DOHH2 (cell line): ENCODE results near the gene AATF.

ENCODE experiments used
- EZH2phosphoT487 ChIP-seq: fragments of 200-600 bp; sonication (generic); IDR thresholded peaks from 2 replicates; pipeline ENCODE4 v1.6.1; 2017; ENCODE audit warnings: borderline replicate concordance, mild to moderate bottlenecking, antibody characterized with exemption, low read length, moderate library complexity, mixed read lengths
- TF ChIP-seq, protein P1 (sequence below): fragments of 200-600 bp; sonication (generic); IDR thresholded peaks from one replicate; pipeline ENCODE4 v1.5.1; 2014; ENCODE audit warnings: antibody characterized with exemption, mild to moderate bottlenecking, low read depth, low read length; ENCODE audit not compliant: poor library complexity, severe bottlenecking

DNA sequence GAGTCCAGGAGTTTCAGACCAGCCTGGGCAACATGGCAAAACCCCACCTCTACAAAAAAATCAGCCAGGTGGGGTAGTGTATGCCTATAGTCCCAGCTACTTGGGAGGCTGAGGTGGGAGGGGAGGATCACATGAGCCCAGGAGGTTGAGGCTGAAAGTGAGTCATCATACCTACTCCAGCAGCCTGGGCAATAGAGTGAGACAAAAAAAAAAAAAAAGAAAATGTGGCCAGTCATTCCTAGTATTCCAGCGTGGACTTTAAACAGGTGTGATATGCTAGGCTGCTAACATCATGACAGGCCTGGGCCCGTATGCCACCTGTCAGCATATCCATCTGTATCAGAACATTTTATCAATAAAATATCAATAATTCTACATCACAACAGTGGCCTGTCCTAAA lies 143.3 kb downstream of the AATF start:
- TF ChIP-seq, protein P1, sequence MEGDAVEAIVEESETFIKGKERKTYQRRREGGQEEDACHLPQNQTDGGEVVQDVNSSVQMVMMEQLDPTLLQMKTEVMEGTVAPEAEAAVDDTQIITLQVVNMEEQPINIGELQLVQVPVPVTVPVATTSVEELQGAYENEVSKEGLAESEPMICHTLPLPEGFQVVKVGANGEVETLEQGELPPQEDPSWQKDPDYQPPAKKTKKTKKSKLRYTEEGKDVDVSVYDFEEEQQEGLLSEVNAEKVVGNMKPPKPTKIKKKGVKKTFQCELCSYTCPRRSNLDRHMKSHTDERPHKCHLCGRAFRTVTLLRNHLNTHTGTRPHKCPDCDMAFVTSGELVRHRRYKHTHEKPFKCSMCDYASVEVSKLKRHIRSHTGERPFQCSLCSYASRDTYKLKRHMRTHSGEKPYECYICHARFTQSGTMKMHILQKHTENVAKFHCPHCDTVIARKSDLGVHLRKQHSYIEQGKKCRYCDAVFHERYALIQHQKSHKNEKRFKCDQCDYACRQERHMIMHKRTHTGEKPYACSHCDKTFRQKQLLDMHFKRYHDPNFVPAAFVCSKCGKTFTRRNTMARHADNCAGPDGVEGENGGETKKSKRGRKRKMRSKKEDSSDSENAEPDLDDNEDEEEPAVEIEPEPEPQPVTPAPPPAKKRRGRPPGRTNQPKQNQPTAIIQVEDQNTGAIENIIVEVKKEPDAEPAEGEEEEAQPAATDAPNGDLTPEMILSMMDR: no peak
- no peak for TF ChIP-seq EZH2phosphoT487
